NCI-H345 treated with DMSO at 0.1 percent for 48 hours (cell line): Measurements from ENCODE around the gene WSB2.

Source experiments
- DNase-seq: peaks from one replicate; lab custom pipeline; 2025; ENCODE audit not compliant: unreplicated experiment; lab: John Stamatoyannopoulos, UW

The WSB2 gene

DNA sequence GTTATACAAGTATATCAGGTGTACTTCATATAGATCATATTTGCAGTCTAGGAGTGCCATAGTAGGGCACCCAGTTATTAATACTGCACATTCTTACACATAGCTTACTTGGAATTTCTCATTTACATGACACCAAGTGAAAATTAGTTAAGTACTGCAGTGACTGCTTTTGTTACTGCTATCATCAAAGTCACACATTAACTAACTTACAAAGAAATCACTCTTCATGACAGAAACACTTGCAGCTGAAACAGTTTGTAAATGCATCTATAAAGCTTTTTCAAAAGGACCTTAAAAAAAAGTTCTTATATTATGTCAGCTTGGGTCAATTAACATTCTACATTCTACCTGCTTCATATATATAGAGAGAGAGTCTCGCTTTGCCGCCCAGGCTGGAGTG is 62.3 kb downstream of the WSB2 start:
- DNase-seq, result no peak

- no peak for DNase-seq
Measured at GRCh38 chr12:117994551-117995438, 66.2 kb downstream of the WSB2 start.

DNA sequence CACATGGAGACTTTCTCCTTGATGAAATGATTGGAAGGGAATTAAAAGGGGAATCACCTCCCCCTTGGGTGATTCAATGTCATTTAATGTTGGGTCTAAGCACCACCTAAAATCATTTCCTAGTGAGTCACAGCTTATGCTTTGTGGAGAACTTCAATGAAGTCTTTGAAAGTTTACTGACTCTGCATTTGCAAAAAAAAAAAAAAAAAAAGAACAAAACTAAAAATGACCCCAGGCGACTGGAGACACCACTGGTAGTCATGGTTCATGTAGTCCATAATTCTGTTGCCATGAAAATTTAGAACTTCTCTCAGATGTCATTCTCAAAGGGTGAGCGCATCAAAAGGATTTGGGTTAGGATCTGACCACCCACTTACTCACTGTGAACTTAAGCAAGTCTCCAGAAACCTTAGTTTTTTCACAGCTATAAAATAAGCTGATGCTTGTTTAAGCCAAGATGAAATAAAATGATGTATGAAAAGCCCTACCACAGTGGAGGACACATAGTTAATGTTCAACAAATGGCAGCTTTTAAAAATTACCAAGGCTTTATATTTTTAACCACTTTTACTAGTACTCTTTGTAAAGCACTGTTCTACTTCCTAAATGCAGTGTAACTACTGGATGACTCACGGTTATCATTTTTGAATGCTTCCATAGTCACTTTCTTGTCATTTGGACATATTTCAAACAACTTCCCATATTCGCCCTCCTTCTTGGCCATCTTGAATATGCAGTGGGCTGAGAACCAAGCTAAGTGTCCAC is 74.1 kb downstream of the WSB2 start:
- DNase-seq, result no peak

GRCh38 chr12:117985182-117985581 is 75.8 kb downstream of the WSB2 start:
- DNase-seq, result no peak
